RWPE2 (cell line): Measurements from ENCODE around the gene HCRTR1.

ENCODE experiments used
- ATAC-seq: fragments of 200-7000 bp; cut with Tn5 transposase; 3 replicates; pipeline ENCODE4 v1.9.1; 2021; ENCODE audit warnings: low read depth
- DNase-seq: peaks from one replicate; pipeline ENCODE4 v3.0.0-alpha.2; 2020; ENCODE audit warnings: low spot score
- H3K27ac ChIP-seq: fragments of 450-650 bp; 2 replicates; pipeline ENCODE4 v1.5.1; 2017; ENCODE audit warnings: mild to moderate bottlenecking; ENCODE audit not compliant: poor library complexity, severe bottlenecking
- H3K27me3 ChIP-seq: fragments of 250-450 bp; sonication (Bioruptor Pico); 2 replicates; pipeline ENCODE4 v1.5.1; 2021; ENCODE audit warnings: mild to moderate bottlenecking, moderate library complexity; ENCODE audit not compliant: insufficient read depth, poor library complexity, severe bottlenecking
- H3K36me3 ChIP-seq: fragments of 250-450 bp; sonication (Bioruptor Pico); 2 replicates; pipeline ENCODE4 v1.5.1; 2020; ENCODE audit warnings: low read depth, mild to moderate bottlenecking, moderate library complexity
- H3K4me1 ChIP-seq: fragments of 250-450 bp; sonication (Bioruptor Pico); 2 replicates; pipeline ENCODE4 v1.5.1; 2021; ENCODE audit warnings: mild to moderate bottlenecking, moderate library complexity; ENCODE audit not compliant: insufficient read depth, poor library complexity, severe bottlenecking
- H3K4me3 ChIP-seq: fragments of 250-450 bp; sonication (Bioruptor Pico); 2 replicates; pipeline ENCODE4 v1.5.1; 2021; ENCODE audit warnings: mild to moderate bottlenecking, moderate library complexity; ENCODE audit not compliant: severe bottlenecking
- H3K9me3 ChIP-seq: fragments of 250-450 bp; sonication (Bioruptor Pico); 2 replicates; pipeline ENCODE4 v1.5.1; 2021; ENCODE audit warnings: mild to moderate bottlenecking, moderate library complexity; ENCODE audit not compliant: severe bottlenecking
- CTCF ChIP-seq: fragments of 450-650 bp; IDR thresholded peaks from one replicate; pipeline ENCODE4 v1.5.1; 2017; ENCODE audit warnings: mild to moderate bottlenecking, moderate library complexity; ENCODE audit not compliant: poor library complexity, severe bottlenecking

Gene HCRTR1

GRCh38 chr1:31648641-31649357, 31.3 kb downstream of the HCRTR1 start:
- H3K27me3 ChIP-seq, result no peaks in the 10 kb centered on the region
- peaks cover 2% of the 10 kb centered on the region for H3K4me1 ChIP-seq
- no peak for TF ChIP-seq CTCF
- no peak overlapping the region for H3K27ac ChIP-seq
- no peaks in the 10 kb centered on the region for H3K9me3 ChIP-seq
- DNase-seq, result no peak
- no peak overlapping the region for H3K4me3 ChIP-seq
- no peak for ATAC-seq
- peaks cover 13% of the 10 kb centered on the region for H3K36me3 ChIP-seq

GRCh38 chr1:31650161-31651088, 32.9 kb downstream of the HCRTR1 start:
- Histone ChIP-seq H3K9me3 (no peaks in the 10 kb centered on the region), H3K4me1 (peaks cover 2% of the 10 kb centered on the region), H3K36me3 (peaks cover 19% of the 10 kb centered on the region), H3K27me3 (no peaks in the 10 kb centered on the region), H3K27ac (no peak overlapping the region), H3K4me3 (no peak overlapping the region)
- no peak for ATAC-seq
- TF ChIP-seq CTCF, result no peak
- no peak for DNase-seq

- Histone ChIP-seq H3K27me3 (no peaks in the 10 kb centered on the region), H3K4me1 (no peaks in the 10 kb centered on the region), H3K36me3 (peaks cover 24% of the 10 kb centered on the region), H3K27ac (no peak overlapping the region), H3K9me3 (no peaks in the 10 kb centered on the region), H3K4me3 (no peak overlapping the region)
- no peak for ATAC-seq
- DNase-seq, result no peak
- no peak for TF ChIP-seq CTCF
Observed at GRCh38 chr1:31651089-31651420, 33.6 kb downstream of the HCRTR1 start.

GRCh38 chr1:31651766-31652165, 34.3 kb downstream of the HCRTR1 start:
- H3K4me1 ChIP-seq, result no peaks in the 10 kb centered on the region
- DNase-seq (no peak), ATAC-seq (no peak; the same call in 2 of the 3 replicates)
- no peak overlapping the region for H3K27ac ChIP-seq
- H3K4me3 ChIP-seq, result no peak overlapping the region
- H3K9me3 ChIP-seq, result no peaks in the 10 kb centered on the region
- no peak for TF ChIP-seq CTCF
- H3K36me3 ChIP-seq, result peaks cover 27% of the 10 kb centered on the region
- no peaks in the 10 kb centered on the region for H3K27me3 ChIP-seq
